ENCODE results near the gene CRYZL1. TPM values are rescaled to one million over a fixed set of nuclear protein-coding genes. Genes with fewer than 3 reads are reported as not detected.

Gene CRYZL1
- total RNA-seq, 1 donor from 2014 or later = 24.9 TPM

DNA sequence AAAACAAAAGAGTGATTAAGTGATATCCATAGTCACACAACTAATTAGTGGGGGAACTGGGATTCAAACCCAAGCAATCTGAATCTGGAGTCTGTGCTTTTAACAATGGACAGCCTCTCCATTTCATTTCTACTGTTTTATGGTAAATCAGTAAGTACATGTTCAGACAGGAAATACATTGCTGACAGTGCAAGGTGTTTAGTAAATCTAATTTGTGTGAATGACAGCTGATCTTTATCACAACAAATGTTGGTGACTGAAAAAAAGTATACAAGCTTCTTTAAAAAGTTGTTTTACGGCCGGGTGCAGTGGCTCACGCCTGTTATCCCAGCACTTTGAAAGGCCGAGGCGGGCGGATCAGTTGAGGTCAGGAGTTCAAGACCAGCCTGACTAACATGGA, 73.6 kb downstream of the CRYZL1 start:
- Histone ChIP-seq H3K27me3 (ENCODE audit: low read depth) (no peaks in the 10 kb centered on the region), H3K27ac (replicated peaks) (no peak overlapping the region), H3K36me3 (peaks cover 78% of the 10 kb centered on the region), H3K4me1 (peaks cover 28% of the 10 kb centered on the region), H3K9me3 (replicated peaks) (no peaks in the 10 kb centered on the region), H3K4me3 (no peak overlapping the region)
- DNase-seq = no peak
- TF ChIP-seq, protein P1, sequence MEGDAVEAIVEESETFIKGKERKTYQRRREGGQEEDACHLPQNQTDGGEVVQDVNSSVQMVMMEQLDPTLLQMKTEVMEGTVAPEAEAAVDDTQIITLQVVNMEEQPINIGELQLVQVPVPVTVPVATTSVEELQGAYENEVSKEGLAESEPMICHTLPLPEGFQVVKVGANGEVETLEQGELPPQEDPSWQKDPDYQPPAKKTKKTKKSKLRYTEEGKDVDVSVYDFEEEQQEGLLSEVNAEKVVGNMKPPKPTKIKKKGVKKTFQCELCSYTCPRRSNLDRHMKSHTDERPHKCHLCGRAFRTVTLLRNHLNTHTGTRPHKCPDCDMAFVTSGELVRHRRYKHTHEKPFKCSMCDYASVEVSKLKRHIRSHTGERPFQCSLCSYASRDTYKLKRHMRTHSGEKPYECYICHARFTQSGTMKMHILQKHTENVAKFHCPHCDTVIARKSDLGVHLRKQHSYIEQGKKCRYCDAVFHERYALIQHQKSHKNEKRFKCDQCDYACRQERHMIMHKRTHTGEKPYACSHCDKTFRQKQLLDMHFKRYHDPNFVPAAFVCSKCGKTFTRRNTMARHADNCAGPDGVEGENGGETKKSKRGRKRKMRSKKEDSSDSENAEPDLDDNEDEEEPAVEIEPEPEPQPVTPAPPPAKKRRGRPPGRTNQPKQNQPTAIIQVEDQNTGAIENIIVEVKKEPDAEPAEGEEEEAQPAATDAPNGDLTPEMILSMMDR (IDR thresholded peaks at IDR 0.05; ENCODE audit: borderline replicate concordance) = no peak
- intact Hi-C loops (cut with micrococcal nuclease) = no loop called here

DNA sequence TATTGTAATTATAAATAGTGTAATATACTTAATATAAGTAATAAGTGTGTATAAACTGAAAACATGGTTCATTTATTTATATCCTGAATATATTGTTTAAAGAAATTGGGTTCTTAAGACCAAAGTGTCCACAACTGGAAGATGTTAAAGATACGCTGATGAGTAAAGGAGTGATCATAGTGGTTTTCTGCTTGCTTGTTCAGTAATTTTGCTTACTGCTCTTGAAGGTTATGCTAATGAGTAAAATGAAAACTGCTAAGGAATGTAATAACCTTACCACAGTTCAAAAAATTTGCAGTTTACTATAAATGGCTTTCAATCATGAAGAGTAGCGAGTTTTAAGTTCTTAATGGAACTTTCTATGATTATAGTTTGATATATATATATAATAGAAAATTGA, 75.0 kb downstream of the CRYZL1 start:
- intact Hi-C loops (cut with micrococcal nuclease) = no loop called here
- Histone ChIP-seq H3K4me3 (no peak overlapping the region), H3K36me3 (peaks cover 80% of the 10 kb centered on the region), H3K27me3 (ENCODE audit: low read depth) (no peaks in the 10 kb centered on the region), H3K4me1 (peaks cover 18% of the 10 kb centered on the region), H3K9me3 (replicated peaks) (no peaks in the 10 kb centered on the region), H3K27ac (replicated peaks) (no peak overlapping the region)
- no peak for DNase-seq
- TF ChIP-seq, protein P1 (IDR thresholded peaks at IDR 0.05; ENCODE audit: borderline replicate concordance) = no peak

DNA sequence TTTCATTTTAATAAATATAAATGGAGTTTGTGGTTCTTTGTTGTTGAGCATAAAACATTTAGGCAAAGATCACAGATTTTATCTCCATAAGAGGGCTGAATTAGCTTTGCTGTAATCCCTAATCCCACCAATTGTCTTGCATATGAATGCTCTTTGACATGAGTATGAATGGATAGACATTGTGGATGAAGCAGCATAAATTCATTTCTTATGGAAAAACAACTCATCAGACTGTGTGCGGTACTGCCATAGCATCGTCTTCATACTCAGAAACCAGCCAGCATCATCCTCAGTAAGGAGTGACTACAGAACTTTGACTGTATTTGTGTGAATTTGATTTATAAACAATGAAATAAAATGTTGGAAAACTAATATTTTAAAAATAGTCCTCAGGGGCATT, 79.2 kb downstream of the CRYZL1 start:
- peaks cover 53% of the 10 kb centered on the region for H3K4me1 ChIP-seq
- no peaks in the 10 kb centered on the region for H3K27me3 ChIP-seq (ENCODE audit: low read depth)
- H3K27ac ChIP-seq (replicated peaks) = no peak overlapping the region
- TF ChIP-seq, protein P1 (IDR thresholded peaks at IDR 0.05; ENCODE audit: borderline replicate concordance) = no peak
- H3K36me3 ChIP-seq = peaks cover 81% of the 10 kb centered on the region
- H3K4me3 ChIP-seq = no peak overlapping the region
- intact Hi-C loops (cut with micrococcal nuclease) = no loop called here
- no peaks in the 10 kb centered on the region for H3K9me3 ChIP-seq (replicated peaks)
- DNase-seq = no peak

DNA sequence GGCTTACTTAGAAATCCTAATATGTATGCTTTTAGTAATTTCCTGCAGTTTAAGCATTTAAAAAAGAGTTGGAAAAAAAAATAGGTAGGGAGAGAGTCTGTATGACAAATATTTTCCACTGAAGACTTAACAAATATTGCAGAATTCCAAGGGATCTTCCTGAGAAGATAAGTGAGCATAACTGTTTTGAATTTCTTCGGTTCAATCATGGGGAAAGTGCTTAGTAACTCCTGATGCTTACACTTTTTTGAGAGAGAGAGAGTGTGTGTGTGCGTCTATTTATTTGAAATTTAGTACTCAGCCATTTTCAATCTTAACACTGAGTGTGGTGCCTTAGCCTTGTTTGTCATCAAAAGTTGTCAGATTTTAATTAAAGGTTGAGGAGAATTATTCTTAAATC, 80.2 kb downstream of the CRYZL1 start:
- no peaks in the 10 kb centered on the region for H3K27me3 ChIP-seq (ENCODE audit: low read depth)
- no peak overlapping the region for H3K27ac ChIP-seq (replicated peaks)
- peaks cover 63% of the 10 kb centered on the region for H3K4me1 ChIP-seq
- no peak overlapping the region for H3K4me3 ChIP-seq
- no peaks in the 10 kb centered on the region for H3K9me3 ChIP-seq (replicated peaks)
- intact Hi-C loops (cut with micrococcal nuclease) = no loop called here
- TF ChIP-seq, protein P1 (IDR thresholded peaks at IDR 0.05; ENCODE audit: borderline replicate concordance) = no peak
- DNase-seq = no peak
- peaks cover 82% of the 10 kb centered on the region for H3K36me3 ChIP-seq

DNA sequence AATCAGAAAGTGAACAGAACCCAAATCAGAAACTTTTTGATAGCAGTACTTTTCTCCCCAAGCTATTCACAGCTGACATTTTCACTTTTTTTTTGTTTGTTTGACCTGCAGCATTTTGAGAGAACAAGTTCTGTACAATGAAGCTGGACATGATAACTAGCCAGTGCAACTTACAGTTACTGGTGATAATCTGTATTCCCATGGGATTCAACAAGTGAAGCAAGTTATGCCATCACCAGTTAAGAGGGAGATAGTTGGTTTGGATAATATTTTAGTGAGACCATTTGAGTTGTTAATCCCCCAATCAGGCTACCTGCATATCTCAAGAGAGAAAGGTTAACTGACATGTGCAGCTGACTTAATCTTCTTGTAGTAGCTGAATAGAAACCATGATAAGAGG, 80.6 kb downstream of the CRYZL1 start:
- Histone ChIP-seq H3K27ac (replicated peaks) (no peak overlapping the region), H3K4me1 (peaks cover 67% of the 10 kb centered on the region), H3K36me3 (peaks cover 86% of the 10 kb centered on the region), H3K4me3 (no peak overlapping the region), H3K9me3 (replicated peaks) (no peaks in the 10 kb centered on the region), H3K27me3 (ENCODE audit: low read depth) (no peaks in the 10 kb centered on the region)
- no peak for DNase-seq
- intact Hi-C loops (cut with micrococcal nuclease) = no loop called here
- TF ChIP-seq, protein P1 (IDR thresholded peaks at IDR 0.05; ENCODE audit: borderline replicate concordance) = no peak

DNA sequence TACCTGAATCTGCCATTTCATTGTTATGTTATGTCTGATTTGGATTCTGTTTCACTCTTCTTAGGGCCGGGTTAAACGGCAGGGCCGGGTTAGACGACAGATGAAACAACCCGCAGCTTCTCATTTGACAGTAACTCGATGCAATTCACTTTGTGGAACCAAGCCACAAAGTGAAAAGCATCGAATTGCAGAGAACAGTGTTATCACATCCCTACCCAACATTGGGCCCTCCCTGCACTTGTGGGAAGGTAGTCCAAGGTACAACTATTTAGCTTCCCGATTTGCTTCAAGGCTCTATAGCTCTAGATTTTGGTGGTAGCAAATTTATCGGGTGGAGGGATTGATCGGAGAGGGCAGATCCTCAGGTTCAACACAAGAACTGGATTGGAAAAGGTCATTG, 81.7 kb downstream of the CRYZL1 start:
- H3K9me3 ChIP-seq (replicated peaks) = no peaks in the 10 kb centered on the region
- peaks cover 76% of the 10 kb centered on the region for H3K4me1 ChIP-seq
- H3K4me3 ChIP-seq = no peak overlapping the region
- peaks cover 96% of the 10 kb centered on the region for H3K36me3 ChIP-seq
- H3K27ac ChIP-seq (replicated peaks) = no peak overlapping the region
- intact Hi-C loops (cut with micrococcal nuclease) = no loop called here
- TF ChIP-seq, protein P1 (IDR thresholded peaks at IDR 0.05; ENCODE audit: borderline replicate concordance) = no peak
- no peak for DNase-seq
- H3K27me3 ChIP-seq (ENCODE audit: low read depth) = no peaks in the 10 kb centered on the region
